T47D (cell line): ENCODE data around the gene ZFR2.

Experiments used
- DNase-seq, 2 experiments: peaks; one replicate each; pipeline versions ENCODE4 v3.0.0 to v3.0.0-alpha.2; 2011 to 2012; ENCODE audit warnings: low read depth in 1 of 2, low spot score in 1 of 2
- JUND ChIP-seq: IDR thresholded peaks from 2 replicates; pipeline ENCODE4 v1.6.1; 2012; ENCODE audit warnings: low read depth
- in situ Hi-C: cut with HindIII; loops from 2 replicates; pipeline ENCODE4 v1.10.0; 2016; ENCODE audit warnings: low sequenced_read_pairs, low pct_unique_long_range_greater_than_20kb

ZFR2 gene

GRCh38 chr19:3840804-3841203 lies 28.0 kb downstream of the ZFR2 start:
- no peak for TF ChIP-seq JUND
- in situ Hi-C loops = no loop called here
- DNase-seq = no peak

- no peak for TF ChIP-seq JUND
- no peak for DNase-seq
- in situ Hi-C loops = no loop called here
Observed at GRCh38 chr19:3839941-3840340, 28.9 kb downstream of the ZFR2 start.

- in situ Hi-C loops = no loop called here
- DNase-seq = no peak
- no peak for TF ChIP-seq JUND
Observed at GRCh38 chr19:3838661-3839060, 30.2 kb downstream of the ZFR2 start.

- no peak for DNase-seq
- in situ Hi-C loops = no loop called here
- TF ChIP-seq JUND = no peak
Observed at GRCh38 chr19:3837922-3838321, 30.9 kb downstream of the ZFR2 start.

GRCh38 chr19:3837332-3837731 lies 31.5 kb downstream of the ZFR2 start:
- in situ Hi-C loops = no loop called here
- no peak for DNase-seq
- no peak for TF ChIP-seq JUND

- no peak for TF ChIP-seq JUND
Observed at GRCh38 chr19:3836887-3837286, 32.0 kb downstream of the ZFR2 start.

GRCh38 chr19:3835055-3835435 lies 33.8 kb downstream of the ZFR2 start:
- TF ChIP-seq JUND = no peak
- in situ Hi-C loops = no loop called here

More at GRCh38 chr19:3836887-3837286, 32.0 kb downstream of the ZFR2 start:
- DNase-seq = no peak
- in situ Hi-C loops = no loop called here

GRCh38 chr19:3834349-3835054 lies 34.3 kb downstream of the ZFR2 start:
- in situ Hi-C loops = no loop called here
- no peak for TF ChIP-seq JUND
- no peak for DNase-seq

More at GRCh38 chr19:3835055-3835435, 33.8 kb downstream of the ZFR2 start:
- DNase-seq = no peak

GRCh38 chr19:3833578-3834348 lies 35.1 kb downstream of the ZFR2 start:
- in situ Hi-C loops = no loop called here
- no peak for TF ChIP-seq JUND
- DNase-seq = no peak

- in situ Hi-C loops = no loop called here
- no peak for DNase-seq
- no peak for TF ChIP-seq JUND
Observed at GRCh38 chr19:3832001-3832400, 36.8 kb downstream of the ZFR2 start.

GRCh38 chr19:3831601-3832000 lies 37.2 kb downstream of the ZFR2 start:
- TF ChIP-seq JUND = no peak
- in situ Hi-C loops = no loop called here

GRCh38 chr19:3830621-3831589 lies 37.9 kb downstream of the ZFR2 start:
- in situ Hi-C loops = no loop called here
- TF ChIP-seq JUND = no peak
- DNase-seq = no peak

More at GRCh38 chr19:3831601-3832000, 37.2 kb downstream of the ZFR2 start:
- no peak for DNase-seq
